ENCODE results near the gene VCL.

VCL gene

DNA sequence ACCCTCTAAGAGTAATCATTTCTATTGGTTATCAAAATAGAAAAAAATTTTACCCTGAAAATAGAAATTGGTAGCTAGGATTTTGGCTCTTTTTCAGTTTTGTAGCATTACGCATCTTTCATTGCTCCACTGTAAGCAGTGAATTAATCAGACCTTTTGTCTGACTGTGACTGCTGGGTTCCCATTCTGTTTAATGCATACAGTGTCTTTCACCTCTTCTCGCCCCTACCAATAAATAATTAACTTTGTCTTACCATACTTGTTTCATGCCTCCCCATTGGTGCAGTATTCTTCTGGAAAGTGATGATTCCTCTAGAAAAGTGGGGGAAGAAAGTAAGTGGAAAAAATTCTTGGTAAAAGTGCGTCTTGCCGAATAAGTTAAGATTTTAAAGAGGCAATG, 79.5 kb downstream of the VCL start:
- no peak overlapping the region for H3K9ac ChIP-seq (ENCODE audit: low read depth, low read length)
- no peaks in the 10 kb centered on the region for H3K27me3 ChIP-seq (ENCODE audit: control insufficient read depth, insufficient read depth, low read length)
- H3K9me3 ChIP-seq (ENCODE audit: control insufficient read depth, insufficient read depth, low read length): no peaks in the 10 kb centered on the region
- H3K4me1 ChIP-seq (ENCODE audit: control insufficient read depth, insufficient read depth, low read length): peaks cover 54% of the 10 kb centered on the region
- peaks cover 65% of the 10 kb centered on the region for H3K36me3 ChIP-seq (ENCODE audit: control insufficient read depth, insufficient read depth, low read length)
- peak overlapping the region; percentile 3 for H3K27ac ChIP-seq (ENCODE audit: low read depth, low read length)
- H3K4me3 ChIP-seq (ENCODE audit: low read depth, low read length): no peak overlapping the region

- H3K27ac ChIP-seq (ENCODE audit: low read depth, low read length): peak overlapping the region; percentile 84
- H3K27me3 ChIP-seq (ENCODE audit: control insufficient read depth, insufficient read depth, low read length): no peaks in the 10 kb centered on the region
- no peaks in the 10 kb centered on the region for H3K9me3 ChIP-seq (ENCODE audit: control insufficient read depth, insufficient read depth, low read length)
- no peak overlapping the region for H3K9ac ChIP-seq (ENCODE audit: low read depth, low read length)
- peaks cover 65% of the 10 kb centered on the region for H3K36me3 ChIP-seq (ENCODE audit: control insufficient read depth, insufficient read depth, low read length)
- H3K4me3 ChIP-seq (ENCODE audit: low read depth, low read length): no peak overlapping the region
- peaks cover 53% of the 10 kb centered on the region for H3K4me1 ChIP-seq (ENCODE audit: control insufficient read depth, insufficient read depth, low read length)
These were observed 80.1 kb downstream of the VCL start for GRCh38 chr10:74078037-74078436.

DNA sequence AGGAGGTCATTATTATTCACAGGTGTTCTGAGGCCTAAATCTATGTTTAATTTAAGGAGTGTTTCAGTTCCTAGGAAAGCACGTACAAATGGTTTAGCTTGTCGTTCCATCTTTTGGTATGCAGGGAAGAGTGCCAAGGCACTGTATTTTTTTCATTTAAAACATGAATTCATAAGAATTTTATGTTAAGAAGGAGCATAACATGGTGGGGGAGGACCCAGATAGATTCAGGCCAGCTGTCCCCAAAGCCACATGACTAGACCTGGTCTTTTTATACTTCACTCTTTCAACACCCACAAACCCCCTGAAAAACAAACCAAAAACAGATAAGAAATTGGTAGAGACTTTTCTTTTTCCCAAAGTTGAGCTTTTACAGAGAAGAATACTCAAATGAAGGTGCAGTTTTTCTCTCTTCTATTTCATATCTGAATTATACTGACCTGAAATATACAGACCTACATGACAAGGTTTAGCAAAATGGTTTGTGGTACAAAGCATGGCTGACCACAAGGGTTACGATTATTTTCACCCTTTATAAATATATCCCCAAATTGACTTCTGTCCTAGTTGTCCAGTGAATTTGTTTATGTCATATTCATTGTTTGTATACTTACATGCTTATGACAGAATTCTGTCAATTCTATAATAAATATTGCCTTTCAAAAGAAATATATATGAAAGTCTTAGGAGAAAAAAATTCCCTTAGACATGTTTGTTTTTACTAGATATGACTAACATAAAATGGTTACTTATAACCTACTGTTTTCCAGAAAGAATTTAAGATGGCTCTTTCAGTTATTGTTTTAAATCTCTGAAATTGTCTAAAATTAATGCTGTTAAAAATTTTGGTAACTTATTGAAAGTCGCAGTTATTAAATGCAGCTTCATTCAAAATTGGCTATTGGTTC, 81.4 kb downstream of the VCL start:
- peak overlapping the region; percentile 4; the same call in 1 of the 2 replicates for H3K4me3 ChIP-seq (ENCODE audit: low read depth, low read length)
- peak overlapping the region; percentile 12; the same call in 1 of the 2 replicates for H3K9ac ChIP-seq (ENCODE audit: low read depth, low read length)
- peaks cover 59% of the 10 kb centered on the region for H3K36me3 ChIP-seq (ENCODE audit: control insufficient read depth, insufficient read depth, low read length)
- H3K27me3 ChIP-seq (ENCODE audit: control insufficient read depth, insufficient read depth, low read length): no peaks in the 10 kb centered on the region
- H3K9me3 ChIP-seq (ENCODE audit: control insufficient read depth, insufficient read depth, low read length): no peaks in the 10 kb centered on the region
- peak overlapping the region; percentile 84 for H3K27ac ChIP-seq (ENCODE audit: low read depth, low read length)
- peaks cover 51% of the 10 kb centered on the region for H3K4me1 ChIP-seq (ENCODE audit: control insufficient read depth, insufficient read depth, low read length)

- Histone ChIP-seq H3K27ac (ENCODE audit: low read depth, low read length) (peak overlapping the region; percentile 84), H3K9ac (ENCODE audit: low read depth, low read length) (peak overlapping the region; percentile 5; the same call in 1 of the 2 replicates), H3K36me3 (ENCODE audit: control insufficient read depth, insufficient read depth, low read length) (peaks cover 59% of the 10 kb centered on the region), H3K27me3 (ENCODE audit: control insufficient read depth, insufficient read depth, low read length) (no peaks in the 10 kb centered on the region), H3K9me3 (ENCODE audit: control insufficient read depth, insufficient read depth, low read length) (no peaks in the 10 kb centered on the region), H3K4me1 (ENCODE audit: control insufficient read depth, insufficient read depth, low read length) (peaks cover 51% of the 10 kb centered on the region), H3K4me3 (ENCODE audit: low read depth, low read length) (peak overlapping the region; percentile 4; the same call in 1 of the 2 replicates)
These were observed 82.1 kb downstream of the VCL start for GRCh38 chr10:74079936-74080590.

DNA sequence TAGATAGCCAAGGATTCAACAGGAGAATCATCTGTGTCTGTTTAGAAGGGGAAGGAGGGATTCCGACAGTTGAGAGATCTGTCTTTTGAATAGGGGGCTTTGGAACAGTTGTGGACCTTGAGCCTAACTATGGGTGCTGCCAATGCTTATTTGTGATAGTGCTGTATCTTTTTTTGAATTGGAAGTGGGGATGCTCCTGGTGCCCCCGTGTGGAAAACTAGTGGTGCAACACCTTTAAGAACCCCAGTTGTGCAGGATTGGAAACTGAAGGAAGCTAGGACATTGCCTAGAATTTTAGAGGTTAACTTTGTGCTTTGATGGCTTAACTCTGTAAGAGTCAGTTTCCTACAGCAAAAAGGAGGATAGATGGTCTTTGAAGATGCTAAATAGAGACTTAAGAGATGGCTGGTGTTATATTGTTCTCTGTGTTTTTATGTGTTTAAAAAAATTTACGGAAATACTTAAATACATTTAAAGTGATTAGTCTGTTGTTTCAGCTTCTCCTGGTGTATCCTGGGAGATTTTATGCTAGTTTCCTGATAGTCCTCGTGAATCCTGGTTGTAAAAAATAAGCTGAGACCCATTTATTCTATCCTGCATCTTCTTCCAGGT, 83.4 kb downstream of the VCL start:
- Histone ChIP-seq H3K4me3 (ENCODE audit: low read depth, low read length) (no peak overlapping the region), H3K4me1 (ENCODE audit: control insufficient read depth, insufficient read depth, low read length) (peaks cover 49% of the 10 kb centered on the region), H3K27ac (ENCODE audit: low read depth, low read length) (no peak overlapping the region), H3K9ac (ENCODE audit: low read depth, low read length) (no peak overlapping the region), H3K36me3 (ENCODE audit: control insufficient read depth, insufficient read depth, low read length) (peaks cover 59% of the 10 kb centered on the region), H3K27me3 (ENCODE audit: control insufficient read depth, insufficient read depth, low read length) (no peaks in the 10 kb centered on the region), H3K9me3 (ENCODE audit: control insufficient read depth, insufficient read depth, low read length) (no peaks in the 10 kb centered on the region)

DNA sequence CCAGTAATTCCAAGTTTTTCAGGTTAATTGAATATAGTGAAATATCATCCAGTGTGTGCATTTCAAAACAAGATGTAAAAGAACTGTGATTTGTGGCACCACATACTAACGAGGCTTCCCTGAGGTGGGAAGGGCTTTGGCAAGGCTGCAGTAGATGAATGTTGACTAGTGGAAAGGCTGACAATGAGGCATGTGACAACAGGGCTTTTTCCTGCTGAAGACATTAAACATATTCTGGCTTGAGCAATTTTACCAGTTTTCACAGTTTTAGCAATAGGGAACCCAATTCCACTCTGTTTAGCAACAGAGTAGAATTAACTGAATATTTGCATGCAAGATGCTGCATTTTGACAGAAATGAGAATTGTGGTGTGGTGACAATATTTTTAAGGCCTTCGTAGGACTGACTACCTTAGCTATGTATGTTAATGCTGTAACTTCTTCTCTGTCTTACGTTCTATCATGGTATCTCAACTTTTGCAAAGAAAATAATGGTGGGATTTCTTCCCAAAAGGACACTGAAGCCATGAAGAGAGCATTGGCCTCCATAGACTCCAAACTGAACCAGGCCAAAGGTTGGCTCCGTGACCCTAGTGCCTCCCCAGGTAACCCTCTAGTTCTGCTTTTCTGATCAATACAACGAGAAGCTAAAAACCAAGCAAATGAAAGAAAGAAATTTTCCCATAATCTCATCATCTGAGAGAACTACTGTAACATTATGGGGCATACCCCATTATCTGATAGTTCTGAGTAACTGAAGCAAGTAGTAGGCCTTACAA, 84.2 kb downstream of the VCL start:
- H3K27ac ChIP-seq (ENCODE audit: low read depth, low read length): no peak overlapping the region
- no peaks in the 10 kb centered on the region for H3K9me3 ChIP-seq (ENCODE audit: control insufficient read depth, insufficient read depth, low read length)
- H3K27me3 ChIP-seq (ENCODE audit: control insufficient read depth, insufficient read depth, low read length): no peaks in the 10 kb centered on the region
- peaks cover 58% of the 10 kb centered on the region for H3K36me3 ChIP-seq (ENCODE audit: control insufficient read depth, insufficient read depth, low read length)
- peaks cover 40% of the 10 kb centered on the region for H3K4me1 ChIP-seq (ENCODE audit: control insufficient read depth, insufficient read depth, low read length)
- H3K9ac ChIP-seq (ENCODE audit: low read depth, low read length): no peak overlapping the region
- no peak overlapping the region for H3K4me3 ChIP-seq (ENCODE audit: low read depth, low read length)

- Histone ChIP-seq H3K4me3 (ENCODE audit: low read depth, low read length) (no peak overlapping the region), H3K9ac (ENCODE audit: low read depth, low read length) (no peak overlapping the region), H3K9me3 (ENCODE audit: control insufficient read depth, insufficient read depth, low read length) (no peaks in the 10 kb centered on the region), H3K27ac (ENCODE audit: low read depth, low read length) (no peak overlapping the region), H3K36me3 (ENCODE audit: control insufficient read depth, insufficient read depth, low read length) (peaks cover 60% of the 10 kb centered on the region), H3K4me1 (ENCODE audit: control insufficient read depth, insufficient read depth, low read length) (peaks cover 28% of the 10 kb centered on the region), H3K27me3 (ENCODE audit: control insufficient read depth, insufficient read depth, low read length) (no peaks in the 10 kb centered on the region)
These were observed 85.4 kb downstream of the VCL start for GRCh38 chr10:74083304-74083703.

DNA sequence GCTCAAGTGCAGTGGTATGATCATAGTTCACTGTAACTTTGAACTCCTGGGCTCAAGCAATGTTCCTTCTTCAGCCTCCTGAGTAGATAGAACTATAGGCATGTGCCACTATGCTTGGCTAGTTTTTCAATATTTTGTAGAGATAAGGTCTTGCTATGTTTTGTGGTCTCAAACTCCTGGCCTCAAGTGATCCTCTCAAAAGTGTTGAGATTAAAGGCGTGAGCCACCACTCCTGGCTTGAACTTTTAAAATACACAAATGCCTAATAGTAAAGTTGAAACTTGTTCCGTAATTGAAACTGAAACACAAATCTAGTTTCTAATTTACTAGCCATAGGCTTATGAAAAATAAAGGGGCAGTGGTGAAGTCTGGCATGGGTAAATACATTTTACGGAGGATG, 87.0 kb downstream of the VCL start:
- Histone ChIP-seq H3K4me1 (ENCODE audit: control insufficient read depth, insufficient read depth, low read length) (peaks cover 12% of the 10 kb centered on the region), H3K9me3 (ENCODE audit: control insufficient read depth, insufficient read depth, low read length) (no peaks in the 10 kb centered on the region), H3K27ac (ENCODE audit: low read depth, low read length) (no peak overlapping the region), H3K27me3 (ENCODE audit: control insufficient read depth, insufficient read depth, low read length) (no peaks in the 10 kb centered on the region), H3K36me3 (ENCODE audit: control insufficient read depth, insufficient read depth, low read length) (peaks cover 73% of the 10 kb centered on the region), H3K9ac (ENCODE audit: low read depth, low read length) (no peak overlapping the region), H3K4me3 (ENCODE audit: low read depth, low read length) (no peak overlapping the region)

- Histone ChIP-seq H3K9me3 (ENCODE audit: control insufficient read depth, insufficient read depth, low read length) (no peaks in the 10 kb centered on the region), H3K36me3 (ENCODE audit: control insufficient read depth, insufficient read depth, low read length) (peaks cover 87% of the 10 kb centered on the region), H3K27ac (ENCODE audit: low read depth, low read length) (no peak overlapping the region), H3K27me3 (ENCODE audit: control insufficient read depth, insufficient read depth, low read length) (no peaks in the 10 kb centered on the region), H3K4me1 (ENCODE audit: control insufficient read depth, insufficient read depth, low read length) (no peaks in the 10 kb centered on the region), H3K4me3 (ENCODE audit: low read depth, low read length) (no peak overlapping the region), H3K9ac (ENCODE audit: low read depth, low read length) (no peak overlapping the region)
These were observed 88.4 kb downstream of the VCL start for GRCh38 chr10:74086317-74086716.

DNA sequence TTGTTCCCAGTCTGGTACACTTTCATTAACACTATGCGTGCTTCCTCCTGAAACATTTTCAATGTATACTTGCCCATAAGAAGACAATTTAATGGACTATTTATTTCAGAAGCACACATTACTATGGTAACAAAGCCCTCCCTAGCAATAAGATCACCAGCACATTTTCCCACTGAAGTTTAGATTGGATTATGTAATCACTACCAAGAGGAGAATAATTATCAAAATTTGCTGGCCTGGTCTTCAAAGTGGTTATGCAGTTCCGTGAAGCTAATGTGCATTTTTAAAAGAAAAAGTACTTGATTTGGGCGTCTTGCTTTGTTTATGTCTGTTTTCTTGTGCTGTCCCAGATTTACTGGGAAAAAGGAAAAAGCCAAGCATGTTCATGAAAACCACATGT, 90.8 kb downstream of the VCL start:
- Histone ChIP-seq H3K9ac (ENCODE audit: low read depth, low read length) (no peak overlapping the region), H3K9me3 (ENCODE audit: control insufficient read depth, insufficient read depth, low read length) (no peaks in the 10 kb centered on the region), H3K4me1 (ENCODE audit: control insufficient read depth, insufficient read depth, low read length) (no peaks in the 10 kb centered on the region), H3K27ac (ENCODE audit: low read depth, low read length) (no peak overlapping the region), H3K36me3 (ENCODE audit: control insufficient read depth, insufficient read depth, low read length) (peaks cover 87% of the 10 kb centered on the region), H3K27me3 (ENCODE audit: control insufficient read depth, insufficient read depth, low read length) (no peaks in the 10 kb centered on the region), H3K4me3 (ENCODE audit: low read depth, low read length) (no peak overlapping the region)

Measured in HUES48 (cell line).